GM12801 (cell line): ENCODE results near the gene NELFA.

Experiments
- CTCF ChIP-seq: IDR thresholded peaks from one replicate; pipeline ENCODE4 v1.5.1; 2011; ENCODE audit warnings: control low read depth; ENCODE audit not compliant: insufficient read length; ENCODE audit errors: extremely low read depth

NELFA gene

GRCh38 chr4:1988327-1988724 lies 20.4 kb downstream of the NELFA start:
- TF ChIP-seq CTCF: no peak

- TF ChIP-seq CTCF: no peak
Observed at GRCh38 chr4:1987721-1988326, 20.9 kb downstream of the NELFA start.

GRCh38 chr4:1987296-1987695 lies 21.5 kb downstream of the NELFA start:
- no peak for TF ChIP-seq CTCF

GRCh38 chr4:1986578-1987210 lies 22.1 kb downstream of the NELFA start:
- no peak for TF ChIP-seq CTCF

- no peak for TF ChIP-seq CTCF
Observed at GRCh38 chr4:1985780-1986577, 22.8 kb downstream of the NELFA start.

GRCh38 chr4:1985294-1985693 lies 23.5 kb downstream of the NELFA start:
- TF ChIP-seq CTCF: no peak

GRCh38 chr4:1984406-1985191 lies 24.2 kb downstream of the NELFA start:
- no peak for TF ChIP-seq CTCF
